HepG2 (cell line): ENCODE data around the gene MBOAT7. TPM values are rescaled to one million over a fixed set of nuclear protein-coding genes. Genes with fewer than 3 reads are reported as not detected.

Experiments
- DNMT1 ChIP-seq: sonication (generic); formaldehyde crosslinking; IDR thresholded peaks from 2 replicates; pipeline ENCODE4 v1.5.1; 2020; ENCODE audit warnings: mild to moderate bottlenecking, missing genetic modification reagents
- ISL2 ChIP-seq: sonication (generic); formaldehyde crosslinking; IDR thresholded peaks from 2 replicates; pipeline ENCODE4 v1.5.0; 2020; ENCODE audit warnings: missing genetic modification reagents
- JUN ChIP-seq: sonication (generic); formaldehyde crosslinking; IDR thresholded peaks from 2 replicates; pipeline ENCODE4 v1.4.0; 2020; ENCODE audit warnings: mild to moderate bottlenecking, missing genetic modification reagents
- KLF13 ChIP-seq: sonication (generic); formaldehyde crosslinking; IDR thresholded peaks from 2 replicates; pipeline ENCODE4 v1.4.0; 2020; ENCODE audit warnings: mild to moderate bottlenecking, missing genetic modification reagents
- MAFG ChIP-seq: sonication (generic); formaldehyde crosslinking; IDR thresholded peaks from 2 replicates; pipeline ENCODE4 v1.5.1; 2020; ENCODE audit warnings: mild to moderate bottlenecking, missing genetic modification reagents
- RBM39 ChIP-seq: fragments of 200-400 bp; formaldehyde crosslinking; IDR thresholded peaks from one replicate; pipeline ENCODE4 v1.6.1; 2018; ENCODE audit warnings: antibody characterized with exemption, mild to moderate bottlenecking, low read depth, low read length; ENCODE audit not compliant: poor library complexity, severe bottlenecking
- SRSF1 ChIP-seq: fragments of 200-400 bp; formaldehyde crosslinking; optimal IDR thresholded peaks from 2 replicates; pipeline ENCODE3; 2017; ENCODE audit warnings: mild to moderate bottlenecking, low read depth, low read length, moderate library complexity
- TEAD3 ChIP-seq: optimal IDR thresholded peaks from 2 replicates; pipeline ENCODE3; 2016; ENCODE audit warnings: borderline replicate concordance
- ZNF207 ChIP-seq: fragments of 450-650 bp; IDR thresholded peaks from 2 replicates; pipeline ENCODE4 v1.6.1; 2016; ENCODE audit warnings: antibody characterized with exemption, borderline replicate concordance
- ZNF672 ChIP-seq: sonication (generic); formaldehyde crosslinking; IDR thresholded peaks from 2 replicates; pipeline ENCODE4 v1.8.1; 2022; ENCODE audit warnings: missing genetic modification reagents
- ZNF710 ChIP-seq: sonication (generic); formaldehyde crosslinking; IDR thresholded peaks from 2 replicates; pipeline ENCODE4 v1.5.0; 2020; ENCODE audit warnings: mild to moderate bottlenecking, missing genetic modification reagents, borderline replicate concordance
- ZNF749 ChIP-seq: sonication (generic); formaldehyde crosslinking; IDR thresholded peaks from 2 replicates; pipeline ENCODE4 v1.8.0; 2022; ENCODE audit warnings: mild to moderate bottlenecking, missing genetic modification reagents, moderate library complexity, borderline replicate concordance
- ZNF777 ChIP-seq: sonication (generic); formaldehyde crosslinking; IDR thresholded peaks from 2 replicates; pipeline ENCODE4 v1.4.0; 2020; ENCODE audit warnings: missing genetic modification reagents
- polyA plus RNA-seq, 8 experiments: library from polyadenylated mRNA; depleted of rRNA in 3 of 8; stranded (reverse) in 7 of 8; unstranded in 1 of 8; fragments of >200 nt; fragmentation: Illumina TruSeq in 4 of 8; extraction: Trizol in 4 of 8; gene quantifications; 2 replicates each; pipeline versions ENCODE4 v1.2.1 to v1.2.3, GENCODE V29; 2011 to 2016; ENCODE audit warnings: low read depth in 4 of 8, missing spikeins in 1 of 8, mixed read lengths in 1 of 8; ENCODE audit not compliant: insufficient read depth in 1 of 8
- total RNA-seq, 5 experiments: library from RNA; depleted of rRNA; stranded (reverse); fragments of >200 nt; fragmentation: Illumina TruSeq; extraction: Trizol; gene quantifications; 2 replicates each; pipeline ENCODE4 v1.2.3, GENCODE V29; 2016; ENCODE audit warnings: low read depth in 1 of 5
- TF ChIP-seq, protein P1 (sequence below): sonication (generic); formaldehyde crosslinking; IDR thresholded peaks from 2 replicates; pipeline ENCODE4 v1.4.0; 2020; ENCODE audit warnings: missing genetic modification reagents
- TF ChIP-seq, protein P2 (sequence below): sonication (generic); formaldehyde crosslinking; IDR thresholded peaks from 2 replicates; pipeline ENCODE4 v1.4.0; 2020; ENCODE audit warnings: mild to moderate bottlenecking, low read depth, missing genetic modification reagents
- TF ChIP-seq, protein P3 (sequence below): sonication (generic); formaldehyde crosslinking; IDR thresholded peaks from 2 replicates; pipeline ENCODE4 v1.4.0; 2020; ENCODE audit warnings: missing genetic modification reagents, borderline replicate concordance
- TF ChIP-seq, protein P4 (sequence below): sonication (generic); formaldehyde crosslinking; IDR thresholded peaks from 2 replicates; pipeline ENCODE4 v1.4.0; 2020; ENCODE audit warnings: missing genetic modification reagents

MBOAT7 gene
- total and polyA plus RNA-seq, 2 of the 13 experiments (the other 11 are each of a cell fraction or from before 2014, with no cell fraction given) = 22.2 to 25.5 TPM

- TF ChIP-seq ZNF749 (CRISPR knock-in tag) (no peak), ZNF207 (no peak), SRSF1 (no peak), JUN (0 out of 2 replicates have a peak, but pooled peaks have one; percentile 32), MAFG (CRISPR knock-in tag) (no peak), ZNF672 (no peak), ZNF777 (no peak), ISL2 (no peak), ZNF710 (CRISPR knock-in tag) (0 out of 2 replicates have a peak, but pooled peaks have one; percentile 47), RBM39 (peak; percentile 77), KLF13 (CRISPR knock-in tag) (no peak), TEAD3 (CRISPR knock-in tag) (peak; percentile 51), DNMT1 (no peak)
- TF ChIP-seq, protein P1, sequence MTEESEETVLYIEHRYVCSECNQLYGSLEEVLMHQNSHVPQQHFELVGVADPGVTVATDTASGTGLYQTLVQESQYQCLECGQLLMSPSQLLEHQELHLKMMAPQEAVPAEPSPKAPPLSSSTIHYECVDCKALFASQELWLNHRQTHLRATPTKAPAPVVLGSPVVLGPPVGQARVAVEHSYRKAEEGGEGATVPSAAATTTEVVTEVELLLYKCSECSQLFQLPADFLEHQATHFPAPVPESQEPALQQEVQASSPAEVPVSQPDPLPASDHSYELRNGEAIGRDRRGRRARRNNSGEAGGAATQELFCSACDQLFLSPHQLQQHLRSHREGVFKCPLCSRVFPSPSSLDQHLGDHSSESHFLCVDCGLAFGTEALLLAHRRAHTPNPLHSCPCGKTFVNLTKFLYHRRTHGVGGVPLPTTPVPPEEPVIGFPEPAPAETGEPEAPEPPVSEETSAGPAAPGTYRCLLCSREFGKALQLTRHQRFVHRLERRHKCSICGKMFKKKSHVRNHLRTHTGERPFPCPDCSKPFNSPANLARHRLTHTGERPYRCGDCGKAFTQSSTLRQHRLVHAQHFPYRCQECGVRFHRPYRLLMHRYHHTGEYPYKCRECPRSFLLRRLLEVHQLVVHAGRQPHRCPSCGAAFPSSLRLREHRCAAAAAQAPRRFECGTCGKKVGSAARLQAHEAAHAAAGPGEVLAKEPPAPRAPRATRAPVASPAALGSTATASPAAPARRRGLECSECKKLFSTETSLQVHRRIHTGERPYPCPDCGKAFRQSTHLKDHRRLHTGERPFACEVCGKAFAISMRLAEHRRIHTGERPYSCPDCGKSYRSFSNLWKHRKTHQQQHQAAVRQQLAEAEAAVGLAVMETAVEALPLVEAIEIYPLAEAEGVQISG = peak; percentile 76
- TF ChIP-seq, protein P2, sequence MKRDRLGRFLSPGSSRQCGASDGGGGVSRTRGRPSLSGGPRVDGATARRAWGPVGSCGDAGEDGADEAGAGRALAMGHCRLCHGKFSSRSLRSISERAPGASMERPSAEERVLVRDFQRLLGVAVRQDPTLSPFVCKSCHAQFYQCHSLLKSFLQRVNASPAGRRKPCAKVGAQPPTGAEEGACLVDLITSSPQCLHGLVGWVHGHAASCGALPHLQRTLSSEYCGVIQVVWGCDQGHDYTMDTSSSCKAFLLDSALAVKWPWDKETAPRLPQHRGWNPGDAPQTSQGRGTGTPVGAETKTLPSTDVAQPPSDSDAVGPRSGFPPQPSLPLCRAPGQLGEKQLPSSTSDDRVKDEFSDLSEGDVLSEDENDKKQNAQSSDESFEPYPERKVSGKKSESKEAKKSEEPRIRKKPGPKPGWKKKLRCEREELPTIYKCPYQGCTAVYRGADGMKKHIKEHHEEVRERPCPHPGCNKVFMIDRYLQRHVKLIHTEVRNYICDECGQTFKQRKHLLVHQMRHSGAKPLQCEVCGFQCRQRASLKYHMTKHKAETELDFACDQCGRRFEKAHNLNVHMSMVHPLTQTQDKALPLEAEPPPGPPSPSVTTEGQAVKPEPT (CRISPR knock-in tag) = no peak
- TF ChIP-seq, protein P3, sequence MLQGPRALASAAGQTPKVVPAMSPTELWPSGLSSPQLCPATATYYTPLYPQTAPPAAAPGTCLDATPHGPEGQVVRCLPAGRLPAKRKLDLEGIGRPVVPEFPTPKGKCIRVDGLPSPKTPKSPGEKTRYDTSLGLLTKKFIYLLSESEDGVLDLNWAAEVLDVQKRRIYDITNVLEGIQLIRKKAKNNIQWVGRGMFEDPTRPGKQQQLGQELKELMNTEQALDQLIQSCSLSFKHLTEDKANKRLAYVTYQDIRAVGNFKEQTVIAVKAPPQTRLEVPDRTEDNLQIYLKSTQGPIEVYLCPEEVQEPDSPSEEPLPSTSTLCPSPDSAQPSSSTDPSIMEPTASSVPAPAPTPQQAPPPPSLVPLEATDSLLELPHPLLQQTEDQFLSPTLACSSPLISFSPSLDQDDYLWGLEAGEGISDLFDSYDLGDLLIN (CRISPR knock-in tag) = no peak
- TF ChIP-seq, protein P4, sequence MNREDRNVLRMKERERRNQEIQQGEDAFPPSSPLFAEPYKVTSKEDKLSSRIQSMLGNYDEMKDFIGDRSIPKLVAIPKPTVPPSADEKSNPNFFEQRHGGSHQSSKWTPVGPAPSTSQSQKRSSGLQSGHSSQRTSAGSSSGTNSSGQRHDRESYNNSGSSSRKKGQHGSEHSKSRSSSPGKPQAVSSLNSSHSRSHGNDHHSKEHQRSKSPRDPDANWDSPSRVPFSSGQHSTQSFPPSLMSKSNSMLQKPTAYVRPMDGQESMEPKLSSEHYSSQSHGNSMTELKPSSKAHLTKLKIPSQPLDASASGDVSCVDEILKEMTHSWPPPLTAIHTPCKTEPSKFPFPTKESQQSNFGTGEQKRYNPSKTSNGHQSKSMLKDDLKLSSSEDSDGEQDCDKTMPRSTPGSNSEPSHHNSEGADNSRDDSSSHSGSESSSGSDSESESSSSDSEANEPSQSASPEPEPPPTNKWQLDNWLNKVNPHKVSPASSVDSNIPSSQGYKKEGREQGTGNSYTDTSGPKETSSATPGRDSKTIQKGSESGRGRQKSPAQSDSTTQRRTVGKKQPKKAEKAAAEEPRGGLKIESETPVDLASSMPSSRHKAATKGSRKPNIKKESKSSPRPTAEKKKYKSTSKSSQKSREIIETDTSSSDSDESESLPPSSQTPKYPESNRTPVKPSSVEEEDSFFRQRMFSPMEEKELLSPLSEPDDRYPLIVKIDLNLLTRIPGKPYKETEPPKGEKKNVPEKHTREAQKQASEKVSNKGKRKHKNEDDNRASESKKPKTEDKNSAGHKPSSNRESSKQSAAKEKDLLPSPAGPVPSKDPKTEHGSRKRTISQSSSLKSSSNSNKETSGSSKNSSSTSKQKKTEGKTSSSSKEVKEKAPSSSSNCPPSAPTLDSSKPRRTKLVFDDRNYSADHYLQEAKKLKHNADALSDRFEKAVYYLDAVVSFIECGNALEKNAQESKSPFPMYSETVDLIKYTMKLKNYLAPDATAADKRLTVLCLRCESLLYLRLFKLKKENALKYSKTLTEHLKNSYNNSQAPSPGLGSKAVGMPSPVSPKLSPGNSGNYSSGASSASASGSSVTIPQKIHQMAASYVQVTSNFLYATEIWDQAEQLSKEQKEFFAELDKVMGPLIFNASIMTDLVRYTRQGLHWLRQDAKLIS = no peak
Measured at GRCh38 chr19:54159352-54160181, 29.8 kb downstream of the MBOAT7 start, which contains the start of gene LENG1 (continued).
